GM18517 (cell line): ENCODE data around the gene CA10.

ENCODE experiments used
- ATAC-seq: cut with Tn5 transposase; IDR thresholded peaks from one replicate; pipeline ENCODE4 v1.9.1; 2021; ENCODE audit warnings: mild to moderate bottlenecking, moderate library complexity; ENCODE audit not compliant: unreplicated experiment

CA10 gene

DNA sequence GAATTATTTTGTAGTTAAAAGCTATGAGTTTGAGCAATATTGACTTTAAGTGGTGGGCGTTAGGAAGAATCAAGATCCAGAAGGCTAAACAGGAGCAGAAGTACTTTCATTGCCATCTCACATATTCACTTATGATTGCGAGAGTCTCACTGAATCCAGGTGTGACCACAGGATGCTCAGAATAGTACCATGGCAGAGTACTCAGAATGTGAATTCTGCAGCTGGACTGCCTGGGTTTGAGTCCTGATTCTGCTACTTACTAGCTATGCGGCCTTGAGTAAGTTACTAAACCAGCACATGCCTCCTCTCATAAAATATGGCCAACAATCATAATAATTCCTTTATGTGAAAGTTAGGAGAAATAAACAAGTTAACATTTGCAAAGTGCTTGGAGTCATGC lies 109.5 kb downstream of the CA10 start:
- ATAC-seq = no peak

GRCh38 chr17:52048137-52048898 lies 110.2 kb downstream of the CA10 start:
- ATAC-seq = no peak

DNA sequence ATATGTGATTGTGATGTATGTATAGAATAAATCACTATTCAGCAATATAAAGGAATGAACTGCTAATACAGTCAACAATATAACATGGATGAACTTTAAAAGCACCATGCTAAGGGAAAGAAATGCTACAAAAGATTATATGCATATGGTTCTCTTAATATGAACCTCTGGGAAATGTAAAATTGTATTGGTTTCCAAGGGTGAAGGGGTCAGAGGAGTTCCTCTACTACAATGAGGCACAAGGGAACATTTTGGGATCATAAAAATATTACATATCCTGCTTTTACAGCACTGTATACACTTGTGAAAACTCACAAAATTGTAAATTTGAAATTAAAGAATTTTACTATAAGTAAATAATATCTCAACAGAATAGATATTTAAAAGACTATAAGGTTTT lies 111.4 kb downstream of the CA10 start:
- ATAC-seq = no peak

DNA sequence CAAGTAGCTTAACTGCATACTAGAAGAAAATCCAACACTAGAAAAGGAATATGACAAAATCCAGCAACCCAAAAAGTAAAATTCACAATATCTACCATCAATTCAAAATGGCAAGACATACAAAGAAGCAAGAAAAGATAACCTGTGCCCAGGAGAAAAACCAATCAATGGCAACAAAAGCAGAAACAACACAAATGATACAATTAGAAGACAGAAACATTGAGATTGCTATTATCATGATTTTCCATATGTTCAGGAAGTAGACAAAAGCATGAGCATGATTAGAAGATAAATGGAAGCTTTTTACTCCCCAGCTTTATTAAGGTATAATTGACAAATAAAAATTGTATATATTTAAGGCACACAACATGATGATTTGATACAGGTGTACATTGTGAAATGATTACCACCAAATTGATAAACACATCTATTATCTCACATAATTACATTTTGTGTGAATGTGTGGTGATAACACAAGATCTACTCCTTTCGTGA lies 117.3 kb downstream of the CA10 start:
- no peak for ATAC-seq

DNA sequence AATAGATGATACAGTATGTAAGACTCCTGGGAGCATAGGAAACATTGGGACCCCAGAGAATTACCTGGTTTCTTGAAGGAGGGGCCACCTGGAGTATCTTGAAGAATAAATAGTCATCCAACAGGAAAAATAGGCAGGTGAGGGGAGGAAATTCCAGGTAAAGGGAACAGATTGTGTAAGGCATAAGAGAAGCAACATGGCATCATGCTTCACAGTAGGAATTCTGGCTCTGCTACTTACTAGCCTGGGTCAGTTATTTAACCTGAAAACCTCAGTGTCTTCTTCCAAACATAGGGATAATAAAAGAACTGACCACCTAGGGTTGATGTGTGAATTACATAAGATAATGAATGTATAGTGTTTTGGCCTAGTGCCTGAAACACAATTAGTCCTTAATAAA lies 122.1 kb downstream of the CA10 start:
- no peak for ATAC-seq

DNA sequence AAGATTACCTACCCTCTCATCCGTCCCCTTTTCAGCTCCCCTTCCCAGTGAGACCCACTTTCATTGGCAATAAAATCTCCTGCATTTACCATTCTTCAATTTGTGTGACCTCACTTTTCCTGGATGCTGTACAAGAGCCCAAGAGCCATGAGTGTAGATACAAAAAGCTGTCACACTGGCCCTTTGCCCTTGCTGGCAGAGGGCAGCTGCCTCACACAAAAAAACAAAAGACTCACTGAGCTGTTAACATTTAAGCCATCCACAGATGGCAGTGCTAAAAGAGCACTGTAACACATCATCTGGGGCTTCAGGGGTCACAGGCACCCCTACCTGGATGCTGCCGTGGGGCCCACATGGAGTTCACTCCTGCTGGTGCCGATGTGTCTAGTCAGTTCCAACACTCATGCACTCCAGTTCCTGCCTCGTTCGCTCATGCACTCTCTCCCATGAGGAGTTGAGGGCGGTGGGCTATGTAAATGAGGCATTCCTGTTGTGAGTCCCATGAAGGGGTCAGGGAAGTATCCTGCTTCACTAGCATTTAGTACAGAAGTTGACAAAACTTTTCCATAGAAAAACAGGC lies 123.1 kb downstream of the CA10 start:
- ATAC-seq = no peak

DNA sequence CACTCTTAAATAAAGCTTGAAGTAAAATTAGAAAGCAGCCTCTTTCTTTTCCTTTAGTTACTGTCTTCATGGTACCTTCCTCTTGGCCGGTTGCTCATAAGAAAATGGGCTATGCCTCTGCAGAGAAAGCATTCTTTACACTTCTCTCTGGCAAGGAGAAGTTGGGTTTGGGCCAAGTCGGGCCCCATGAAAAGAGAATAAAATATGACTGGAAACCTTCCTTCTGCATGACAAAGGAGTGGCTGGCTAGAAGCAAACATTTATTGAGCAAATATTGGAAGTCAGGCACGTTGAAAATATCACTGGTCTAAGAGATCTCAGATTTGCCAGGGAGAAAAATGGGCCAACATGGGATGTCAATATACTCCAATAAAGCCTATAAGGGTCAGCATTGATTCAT lies 126.1 kb downstream of the CA10 start:
- ATAC-seq = no peak

- ATAC-seq = no peak
Measured at GRCh38 chr17:52030052-52030451, 128.5 kb downstream of the CA10 start.

DNA sequence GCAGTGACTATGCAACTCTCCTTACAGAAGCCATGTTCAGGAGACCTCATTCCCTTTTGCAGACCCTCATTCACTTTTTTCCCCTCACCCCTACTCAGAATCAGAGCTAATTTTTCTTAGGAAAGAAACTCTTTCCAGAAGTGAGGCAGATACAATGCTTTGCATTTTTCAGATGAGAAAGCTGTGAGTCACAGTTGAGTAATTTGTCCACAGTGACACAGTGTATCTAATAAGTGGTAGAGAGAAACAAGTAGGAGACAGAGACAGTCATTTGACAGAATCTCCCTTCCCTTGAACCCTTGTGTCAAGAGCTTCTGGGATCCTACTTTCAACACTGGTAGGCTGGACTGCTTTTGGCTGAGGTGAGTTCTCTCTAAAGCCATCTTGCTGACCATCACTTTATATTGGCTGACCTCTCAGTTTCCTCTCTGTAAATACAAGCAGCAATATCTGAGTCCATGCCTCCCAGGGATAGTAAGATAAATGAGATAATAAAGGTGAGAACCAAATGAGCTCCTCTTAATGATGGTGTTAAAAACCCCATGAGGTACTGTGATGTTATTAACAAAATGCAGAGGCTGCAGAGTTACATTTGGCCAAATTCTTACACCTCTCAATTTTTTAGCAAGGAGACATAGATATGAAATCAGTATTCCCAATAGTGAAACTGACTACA lies 130.8 kb downstream of the CA10 start:
- no peak for ATAC-seq

- no peak for ATAC-seq
Measured at GRCh38 chr17:52027081-52027480, 131.4 kb downstream of the CA10 start.

DNA sequence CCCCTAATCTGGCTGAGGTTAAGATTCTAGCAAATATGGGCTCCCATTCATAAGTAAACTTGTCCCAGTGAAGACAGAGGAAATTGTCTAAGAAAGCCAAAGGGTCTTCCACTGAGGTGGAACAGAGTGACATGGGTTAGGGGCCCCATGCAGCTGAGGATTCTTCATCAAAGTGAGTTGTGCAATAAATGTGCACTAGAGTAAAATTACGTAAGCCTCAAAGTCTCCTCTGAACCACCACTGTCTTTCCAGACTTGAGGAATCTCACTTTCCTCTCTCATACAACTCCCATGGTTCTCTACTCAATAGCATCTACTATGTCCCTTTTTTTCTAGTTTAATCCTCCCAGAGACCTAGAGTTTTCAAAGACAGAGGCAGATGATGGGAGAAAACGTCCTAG lies 132.4 kb downstream of the CA10 start:
- ATAC-seq = no peak

- ATAC-seq = no peak
Measured at GRCh38 chr17:52025236-52025635, 133.3 kb downstream of the CA10 start.

GRCh38 chr17:52024300-52024870 lies 134.1 kb downstream of the CA10 start:
- ATAC-seq = no peak

GRCh38 chr17:52011064-52011463 lies 147.4 kb downstream of the CA10 start:
- ATAC-seq = no peak

GRCh38 chr17:51999654-52000053 lies 158.9 kb downstream of the CA10 start:
- ATAC-seq = no peak

DNA sequence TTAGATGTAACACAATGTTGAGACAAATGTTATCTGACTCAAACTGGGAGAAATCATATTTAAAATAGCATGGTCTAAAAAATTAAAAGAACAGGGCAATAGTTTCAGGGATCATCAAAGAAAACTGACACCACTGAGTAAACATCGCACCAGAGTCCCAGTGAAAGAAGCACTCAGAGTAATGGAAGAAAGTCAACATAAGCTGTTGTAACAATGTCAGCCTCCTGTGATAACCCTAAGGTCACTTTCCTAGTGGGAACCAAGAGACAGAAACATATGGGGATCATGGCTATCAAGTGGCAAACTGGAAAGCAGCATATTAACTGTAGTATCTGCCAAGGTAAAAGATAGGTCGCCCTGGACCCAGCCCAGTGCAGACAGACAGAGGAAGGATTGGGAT lies 160.8 kb downstream of the CA10 start:
- no peak for ATAC-seq

- no peak for ATAC-seq
Measured at GRCh38 chr17:51995797-51996403, 162.6 kb downstream of the CA10 start.

DNA sequence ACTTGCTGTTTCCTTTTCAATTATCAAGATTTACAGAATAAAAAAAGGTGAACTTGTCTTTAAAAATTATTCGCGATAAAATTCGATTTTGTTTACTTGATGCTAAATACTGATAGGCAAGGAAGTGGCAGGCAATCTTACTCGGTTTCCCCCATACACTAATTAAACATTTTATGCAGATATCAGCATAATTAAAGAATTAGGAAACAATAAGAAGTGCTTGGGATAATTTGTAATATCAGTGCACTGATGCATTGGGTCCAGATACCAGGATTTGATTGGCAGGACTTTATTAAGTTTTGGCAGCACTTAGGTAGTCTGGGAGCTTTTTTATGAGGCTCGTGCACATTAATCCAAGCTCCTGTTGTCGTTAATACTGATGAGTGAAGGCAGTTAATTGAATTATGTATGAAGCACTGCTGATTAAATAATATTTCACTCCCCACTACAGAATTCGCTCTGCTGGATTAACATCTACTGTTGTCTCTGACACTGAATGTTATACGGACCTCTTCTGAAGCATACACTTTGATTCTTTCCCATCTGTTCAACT lies 165.6 kb downstream of the CA10 start:
- ATAC-seq = no peak

DNA sequence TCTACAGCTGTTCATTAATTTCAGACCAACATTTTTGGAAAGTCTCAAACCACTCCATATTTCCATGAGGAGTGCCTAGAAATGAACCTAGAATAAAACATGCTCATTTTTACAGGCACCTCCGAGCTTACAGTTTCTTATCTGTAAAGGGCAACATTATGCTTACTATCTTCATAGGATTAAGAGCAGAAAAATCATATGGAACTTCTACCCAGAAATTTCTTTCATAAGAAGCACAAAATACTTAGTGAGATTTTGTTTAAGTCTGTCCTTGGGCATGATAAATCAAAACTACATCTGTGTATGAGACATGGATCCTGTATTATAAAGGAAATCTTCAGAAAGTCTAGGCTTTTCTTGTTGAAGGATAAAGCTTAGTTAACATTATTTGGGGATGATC lies 187.4 kb downstream of the CA10 start:
- no peak for ATAC-seq

- ATAC-seq = no peak
Measured at GRCh38 chr17:51961689-51962088, 196.8 kb downstream of the CA10 start.

DNA sequence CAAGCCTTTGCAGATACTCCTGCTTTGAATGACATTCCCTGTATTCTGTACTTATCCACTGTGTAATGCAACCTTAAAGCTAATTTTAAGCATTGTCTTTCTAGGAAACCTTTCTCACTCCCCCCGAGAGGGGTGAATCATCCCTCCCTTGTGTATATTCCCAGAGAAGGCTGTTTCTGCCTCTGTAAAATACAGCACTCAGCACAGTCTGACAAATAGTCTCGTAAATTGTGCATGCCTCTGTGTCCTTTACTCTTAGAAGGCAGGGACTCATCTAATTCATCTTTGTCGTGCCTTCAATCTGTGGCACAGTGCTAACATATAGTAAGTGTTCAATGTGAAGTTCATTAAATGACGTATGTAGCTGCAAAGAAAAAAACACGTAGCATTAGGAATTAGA lies 200.7 kb downstream of the CA10 start:
- ATAC-seq = no peak
